HG02623 (cell line): Measurements from ENCODE around the gene TM4SF1.
A peak's percentile ranks its signal among the peaks of the same experiment; 100 is the strongest.

Experiments
- ATAC-seq: cut with Tn5 transposase; IDR thresholded peaks from one replicate; pipeline ENCODE4 v1.9.1; 2021; ENCODE audit warnings: moderate library complexity; ENCODE audit not compliant: unreplicated experiment

Gene TM4SF1

GRCh38 chr3:149377408-149378364 lies at the start of gene TM4SF1:
TSS of gene TM4SF1 (minus strand) at chr3:149377649. CDS start at chr3:149377547, 102 bp downstream.
- ATAC-seq: no peak

- no peak for ATAC-seq
These were observed 48.9 kb upstream of the TM4SF1 start for GRCh38 chr3:149426325-149426724.

GRCh38 chr3:149424918-149425317 lies 47.5 kb upstream of the TM4SF1 start:
- ATAC-seq: no peak

GRCh38 chr3:149421764-149422163 lies 44.3 kb upstream of the TM4SF1 start:
- ATAC-seq: no peak

- no peak for ATAC-seq
These were observed 42.4 kb upstream of the TM4SF1 start for GRCh38 chr3:149419816-149420215.

GRCh38 chr3:149417727-149418126 lies 40.3 kb upstream of the TM4SF1 start:
- ATAC-seq: no peak

- ATAC-seq: peak; percentile 65
These were observed 39.7 kb upstream of the TM4SF1 start for GRCh38 chr3:149417174-149417573.

- no peak for ATAC-seq
These were observed 38.0 kb upstream of the TM4SF1 start for GRCh38 chr3:149415484-149415883.

GRCh38 chr3:149414557-149415231 lies 37.2 kb upstream of the TM4SF1 start:
- no peak for ATAC-seq

GRCh38 chr3:149411583-149411982 lies 34.1 kb upstream of the TM4SF1 start:
- no peak for ATAC-seq

- no peak for ATAC-seq
These were observed 31.9 kb upstream of the TM4SF1 start for GRCh38 chr3:149409351-149409750.

- no peak for ATAC-seq
These were observed 30.4 kb upstream of the TM4SF1 start for GRCh38 chr3:149407898-149408297.

GRCh38 chr3:149406244-149406752 lies 28.8 kb upstream of the TM4SF1 start:
- no peak for ATAC-seq

GRCh38 chr3:149403443-149403842 lies 26.0 kb upstream of the TM4SF1 start:
- ATAC-seq: no peak

GRCh38 chr3:149402481-149402880 lies 25.0 kb upstream of the TM4SF1 start:
- no peak for ATAC-seq

GRCh38 chr3:149401926-149402310 lies 24.5 kb upstream of the TM4SF1 start:
- ATAC-seq: no peak

GRCh38 chr3:149401212-149401925 lies 23.9 kb upstream of the TM4SF1 start:
- no peak for ATAC-seq

- no peak for ATAC-seq
These were observed 23.2 kb upstream of the TM4SF1 start for GRCh38 chr3:149400645-149401044.

- no peak for ATAC-seq
These were observed 20.8 kb upstream of the TM4SF1 start for GRCh38 chr3:149398296-149398695.

- ATAC-seq: no peak
These were observed 20.1 kb upstream of the TM4SF1 start for GRCh38 chr3:149397528-149397927.

GRCh38 chr3:149396476-149396875 lies 19.0 kb upstream of the TM4SF1 start:
- no peak for ATAC-seq
